ENCODE results near the gene SPACA4. TPM values are rescaled to one million over a fixed set of nuclear protein-coding genes. Genes with fewer than 3 reads are reported as not detected.

Gene SPACA4
- total RNA-seq, 1 experiment from 2014 or later = not detected

- in situ Hi-C loops (cut with HindIII; ENCODE audit: low pct_unique_long_range_greater_than_20kb, low sequenced_read_pairs) = no loop called here
Observed at GRCh38 chr19:48639483-48640375, 33.2 kb downstream of the SPACA4 start.

GRCh38 chr19:48641850-48642249 is 35.3 kb downstream of the SPACA4 start:
- no peak for DNase-seq (ENCODE audit: low read depth)
- in situ Hi-C loops (cut with HindIII; ENCODE audit: low pct_unique_long_range_greater_than_20kb, low sequenced_read_pairs) = no loop called here

More at GRCh38 chr19:48639483-48640375, 33.2 kb downstream of the SPACA4 start:
- DNase-seq (ENCODE audit: low read depth) = no peak

DNA sequence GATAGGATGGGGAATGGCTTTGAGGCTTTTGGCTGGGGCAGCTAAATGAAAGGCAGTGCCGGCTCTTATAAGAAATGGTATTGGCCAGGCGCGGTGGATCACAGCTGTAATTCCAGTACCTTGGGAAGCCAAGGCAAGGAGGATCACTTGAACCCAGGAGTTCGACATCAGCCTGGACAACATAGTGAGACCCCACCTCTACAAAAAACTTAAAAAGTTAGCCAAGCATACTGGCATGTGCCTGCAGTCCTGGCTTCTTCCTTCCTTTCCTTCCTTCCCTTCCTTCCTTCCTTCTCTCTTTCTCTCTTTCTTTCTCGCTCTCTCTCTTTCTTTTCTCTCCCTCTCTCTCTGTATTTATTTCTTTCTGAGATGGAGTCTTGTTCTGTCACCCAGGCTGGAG is 36.3 kb downstream of the SPACA4 start:
- in situ Hi-C loops (cut with HindIII; ENCODE audit: low pct_unique_long_range_greater_than_20kb, low sequenced_read_pairs) = no loop called here
- DNase-seq (ENCODE audit: low read depth) = no peak

GRCh38 chr19:48644355-48644754 is 37.8 kb downstream of the SPACA4 start:
- in situ Hi-C loops (cut with HindIII; ENCODE audit: low pct_unique_long_range_greater_than_20kb, low sequenced_read_pairs) = no loop called here

GRCh38 chr19:48644839-48645619 is 38.5 kb downstream of the SPACA4 start:
- in situ Hi-C loops (cut with HindIII; ENCODE audit: low pct_unique_long_range_greater_than_20kb, low sequenced_read_pairs) = no loop called here

More at GRCh38 chr19:48644355-48644754, 37.8 kb downstream of the SPACA4 start:
- DNase-seq (ENCODE audit: low read depth) = no peak

DNA sequence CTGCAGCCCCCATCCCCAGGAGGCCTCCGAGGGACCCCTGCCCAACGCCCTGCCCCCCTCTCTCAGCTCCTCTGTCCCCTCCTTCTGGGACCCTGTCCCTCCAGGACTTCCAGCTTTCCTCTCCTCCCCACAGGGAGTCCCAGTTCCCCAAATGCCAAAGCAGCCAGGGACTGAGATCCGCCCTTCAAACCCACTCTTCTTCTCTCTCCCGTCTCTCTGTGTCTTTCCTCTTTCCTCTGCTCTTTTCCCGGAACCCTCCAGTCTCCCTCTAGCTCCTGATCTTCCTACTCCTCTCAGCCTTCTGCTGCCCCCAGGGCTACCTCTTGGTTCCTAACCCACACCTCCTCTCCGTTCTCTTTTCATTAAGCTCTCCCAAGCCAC is 39.1 kb downstream of the SPACA4 start:
- DNase-seq (ENCODE audit: low read depth) = no peak
- in situ Hi-C loops (cut with HindIII; ENCODE audit: low pct_unique_long_range_greater_than_20kb, low sequenced_read_pairs) = no loop called here

More at GRCh38 chr19:48644839-48645619, 38.5 kb downstream of the SPACA4 start:
- peak; percentile 56 for DNase-seq (ENCODE audit: low read depth)

DNA sequence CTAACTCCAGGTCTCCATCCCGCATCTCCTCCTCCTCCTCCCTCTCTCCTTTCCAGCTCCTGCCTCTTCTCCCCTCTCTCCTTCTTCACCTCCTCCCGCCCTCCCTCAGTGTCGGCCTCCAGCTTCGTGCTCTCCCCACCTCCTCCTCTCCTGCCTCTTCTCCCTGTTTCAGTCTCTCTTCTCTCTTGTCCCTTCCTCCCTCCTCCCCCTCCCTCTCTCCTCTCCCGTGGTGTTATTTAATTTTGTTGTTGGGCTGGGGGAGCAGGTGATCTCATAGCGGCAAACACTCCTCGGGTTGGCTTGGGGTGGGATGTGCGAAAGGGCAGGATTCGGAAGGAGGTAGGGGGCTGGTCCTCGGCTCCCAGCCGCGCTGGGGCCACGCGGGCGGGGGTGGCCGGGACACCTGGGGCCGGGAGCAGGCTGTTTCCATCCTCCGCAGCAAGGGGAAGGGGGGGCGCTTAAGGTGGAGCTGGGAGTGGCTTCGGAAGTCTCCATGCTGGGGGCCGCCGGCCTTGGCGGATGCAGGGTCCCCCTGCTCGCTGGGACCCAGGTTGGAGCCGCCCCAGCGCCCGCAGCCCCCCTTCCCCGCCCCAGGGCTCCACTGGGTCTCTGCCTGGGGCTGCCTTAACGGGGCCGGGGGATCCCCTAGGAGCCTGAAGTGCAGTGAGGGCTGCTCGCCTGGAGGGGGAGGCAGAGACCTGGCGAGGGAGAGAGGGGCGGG is 39.6 kb downstream of the SPACA4 start, which contains the start of gene CA11:
CA11 (minus strand) TSS at position 187 of the 721 bp plus-strand sequence. CDS start 555 bp downstream, outside the sequence.
- peak; percentile 84 for DNase-seq (ENCODE audit: low read depth)
- in situ Hi-C loops (cut with HindIII; ENCODE audit: low pct_unique_long_range_greater_than_20kb, low sequenced_read_pairs) = no loop called here

DNA sequence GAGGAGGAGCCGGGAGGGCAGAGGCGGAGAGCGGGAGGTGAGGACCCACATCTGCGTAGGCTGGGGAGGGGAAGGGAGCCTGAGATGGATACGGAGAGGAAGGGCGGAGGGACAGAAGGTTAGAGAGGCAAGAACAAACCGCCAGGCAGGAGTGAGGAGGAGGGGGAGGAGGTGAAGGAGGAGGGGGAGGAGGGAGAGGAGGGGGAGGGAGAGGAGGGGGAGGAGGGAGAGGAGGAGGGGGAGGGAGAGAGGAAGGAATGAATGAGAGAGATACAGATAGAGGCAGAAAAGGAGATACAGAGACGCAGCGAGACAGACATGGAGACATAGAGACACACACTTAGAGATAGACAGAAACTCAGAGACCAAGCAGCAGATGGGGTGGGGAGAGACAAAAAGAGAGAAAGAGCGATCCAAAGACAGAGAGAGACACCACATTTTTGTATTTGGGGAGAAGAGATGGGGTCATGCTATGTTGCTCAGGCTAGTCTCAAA is 40.2 kb downstream of the SPACA4 start:
- no peak for DNase-seq (ENCODE audit: low read depth)
- in situ Hi-C loops (cut with HindIII; ENCODE audit: low pct_unique_long_range_greater_than_20kb, low sequenced_read_pairs) = no loop called here

- in situ Hi-C loops (cut with HindIII; ENCODE audit: low pct_unique_long_range_greater_than_20kb, low sequenced_read_pairs) = no loop called here
Observed at GRCh38 chr19:48648134-48648533, 41.6 kb downstream of the SPACA4 start.

GRCh38 chr19:48650974-48651682 is 44.6 kb downstream of the SPACA4 start:
- in situ Hi-C loops (cut with HindIII; ENCODE audit: low pct_unique_long_range_greater_than_20kb, low sequenced_read_pairs) = no loop called here
- DNase-seq (ENCODE audit: low read depth) = no peak

More at GRCh38 chr19:48648134-48648533, 41.6 kb downstream of the SPACA4 start:
- DNase-seq (ENCODE audit: low read depth) = no peak

GRCh38 chr19:48651683-48652048 is 45.1 kb downstream of the SPACA4 start:
- no peak for DNase-seq (ENCODE audit: low read depth)
- in situ Hi-C loops (cut with HindIII; ENCODE audit: low pct_unique_long_range_greater_than_20kb, low sequenced_read_pairs) = no loop called here

DNA sequence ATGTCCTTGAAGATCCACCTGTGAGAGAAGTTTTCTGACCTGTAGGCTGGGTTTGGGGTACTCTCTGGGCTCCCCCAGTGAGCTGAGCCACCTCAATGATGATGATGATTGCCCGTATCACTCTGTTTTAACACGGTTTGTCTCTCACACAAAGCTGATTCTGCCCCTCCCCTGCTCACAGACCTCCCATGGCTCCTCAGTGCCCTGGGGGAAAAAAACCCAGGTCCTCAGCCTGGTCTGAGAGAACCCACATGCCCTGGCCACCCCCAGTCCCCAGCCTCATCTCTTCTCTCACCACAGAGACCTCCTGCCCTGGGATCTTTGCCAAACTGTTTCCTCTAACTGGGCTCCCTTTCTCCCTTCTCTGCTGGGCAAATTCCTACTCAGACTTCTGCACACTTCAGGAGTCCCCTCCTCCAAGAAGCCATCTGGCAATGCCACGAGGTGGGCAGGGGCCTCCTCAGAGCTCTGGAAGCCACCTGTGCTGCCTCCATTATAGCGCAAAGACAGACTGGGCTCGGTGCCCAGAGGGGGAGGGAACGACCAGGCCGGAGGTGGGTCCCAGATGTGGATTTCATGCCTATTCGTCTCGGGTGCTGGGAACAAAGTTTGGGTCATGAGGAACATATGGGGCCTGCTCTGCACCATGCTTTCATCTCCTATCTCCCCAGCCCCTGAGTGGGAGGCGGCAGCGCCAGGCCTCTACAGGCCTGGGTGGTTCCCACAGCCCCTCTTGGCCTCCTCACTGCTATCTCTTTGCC is 47.9 kb downstream of the SPACA4 start:
- no peak for DNase-seq (ENCODE audit: low read depth)
- in situ Hi-C loops (cut with HindIII; ENCODE audit: low pct_unique_long_range_greater_than_20kb, low sequenced_read_pairs) = no loop called here

- in situ Hi-C loops (cut with HindIII; ENCODE audit: low pct_unique_long_range_greater_than_20kb, low sequenced_read_pairs) = no loop called here
- DNase-seq (ENCODE audit: low read depth) = peak; percentile 95
Observed at GRCh38 chr19:48656840-48657474, 50.4 kb downstream of the SPACA4 start.
